ENCODE measurements around the gene MACO1.

The MACO1 gene

DNA sequence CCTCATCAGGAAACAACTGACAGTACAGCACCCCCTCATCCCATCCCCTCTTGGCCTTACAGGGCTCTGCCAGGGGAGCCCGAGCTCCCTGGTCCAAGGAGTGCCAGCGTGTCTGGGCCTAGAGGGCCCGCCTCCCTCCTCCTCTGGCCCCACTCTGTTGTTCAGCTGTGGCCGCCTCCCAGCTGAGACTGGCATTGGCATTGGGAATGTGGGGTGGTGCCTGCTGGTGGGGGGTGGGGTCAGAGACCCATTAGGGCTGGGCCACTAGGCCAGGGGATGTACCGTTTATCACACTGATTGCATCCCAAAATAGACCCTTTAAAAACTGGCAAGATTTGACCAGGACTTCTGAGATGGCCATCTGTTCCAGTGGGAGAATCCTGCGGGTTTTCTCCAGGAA, 114.1 kb downstream of the MACO1 start:
- no peak for DNase-seq

- no peak for DNase-seq
These were observed 115.1 kb downstream of the MACO1 start for GRCh38 chr1:25545767-25546166.

DNA sequence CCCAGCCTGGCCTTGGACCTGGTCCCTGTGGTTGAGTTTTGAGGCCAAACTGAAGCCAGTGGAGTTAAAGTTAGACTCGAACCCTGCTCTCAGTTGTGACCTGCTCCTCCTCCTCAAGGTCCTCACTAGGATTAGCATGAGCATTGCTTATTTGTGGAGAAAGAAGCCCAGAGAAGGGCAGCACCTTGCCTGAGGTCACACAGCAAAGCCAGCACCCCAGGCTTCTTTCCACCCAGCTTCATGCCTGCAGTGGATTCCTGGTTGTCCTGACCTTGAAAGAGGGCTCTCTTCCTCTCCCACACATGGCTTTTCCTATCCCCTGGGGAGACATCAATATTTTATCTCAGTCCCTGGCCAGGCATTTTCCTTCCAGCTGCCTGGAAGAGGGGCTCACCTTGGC, 115.5 kb downstream of the MACO1 start:
- no peak for DNase-seq

- no peak for DNase-seq
These were observed 117.9 kb downstream of the MACO1 start for GRCh38 chr1:25548601-25549000.

DNA sequence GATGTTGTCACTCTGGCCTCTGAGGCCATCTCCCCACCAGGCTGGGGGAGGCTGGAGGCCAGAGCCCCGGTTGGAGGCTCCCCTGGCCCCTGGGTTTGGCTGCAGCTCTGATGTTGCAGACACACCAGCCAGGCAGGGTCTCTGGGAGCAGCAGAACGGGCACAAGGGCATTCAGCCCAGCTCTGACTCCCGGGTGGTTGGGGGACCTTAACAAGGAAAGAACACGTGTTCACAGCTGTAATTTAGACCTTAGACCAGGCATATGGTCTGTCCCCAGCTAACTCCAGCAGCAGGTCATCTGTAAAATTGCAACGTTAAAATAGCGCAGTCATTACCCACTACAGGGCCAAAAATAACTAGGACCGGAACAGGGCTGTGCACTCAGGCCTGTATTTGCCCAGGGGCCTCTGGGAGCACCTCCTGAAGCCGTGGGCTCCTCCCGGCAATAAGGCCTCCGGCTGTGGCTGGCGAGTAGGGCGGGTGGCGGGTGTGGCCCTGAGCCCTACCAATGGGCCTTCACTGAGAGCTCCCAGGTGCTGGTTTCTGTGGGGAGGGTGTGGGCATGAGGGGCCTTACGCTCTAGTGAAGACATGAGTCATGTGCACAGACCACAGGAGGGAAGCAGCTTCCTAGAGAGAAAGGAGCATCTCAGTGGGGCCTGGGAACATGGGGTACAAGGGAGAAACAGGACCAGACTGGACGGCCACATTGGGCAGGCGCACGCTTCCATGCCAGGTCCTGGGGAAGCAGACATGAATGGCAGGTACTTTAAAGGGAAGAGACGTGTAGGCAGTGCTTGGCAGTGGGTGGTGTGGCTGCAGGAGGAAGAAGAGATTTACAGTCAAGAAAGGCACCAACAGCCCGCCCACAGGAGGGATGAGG, 118.8 kb downstream of the MACO1 start:
- peak; percentile 74 for DNase-seq

Data from femur (tissue), 1 donor.